ENCODE data around the gene ATP8A2. TPM values are rescaled to one million over a fixed set of nuclear protein-coding genes. Genes with fewer than 3 reads are reported as not detected.

The ATP8A2 gene
- polyA plus RNA-seq, 3 donors = not detected

DNA sequence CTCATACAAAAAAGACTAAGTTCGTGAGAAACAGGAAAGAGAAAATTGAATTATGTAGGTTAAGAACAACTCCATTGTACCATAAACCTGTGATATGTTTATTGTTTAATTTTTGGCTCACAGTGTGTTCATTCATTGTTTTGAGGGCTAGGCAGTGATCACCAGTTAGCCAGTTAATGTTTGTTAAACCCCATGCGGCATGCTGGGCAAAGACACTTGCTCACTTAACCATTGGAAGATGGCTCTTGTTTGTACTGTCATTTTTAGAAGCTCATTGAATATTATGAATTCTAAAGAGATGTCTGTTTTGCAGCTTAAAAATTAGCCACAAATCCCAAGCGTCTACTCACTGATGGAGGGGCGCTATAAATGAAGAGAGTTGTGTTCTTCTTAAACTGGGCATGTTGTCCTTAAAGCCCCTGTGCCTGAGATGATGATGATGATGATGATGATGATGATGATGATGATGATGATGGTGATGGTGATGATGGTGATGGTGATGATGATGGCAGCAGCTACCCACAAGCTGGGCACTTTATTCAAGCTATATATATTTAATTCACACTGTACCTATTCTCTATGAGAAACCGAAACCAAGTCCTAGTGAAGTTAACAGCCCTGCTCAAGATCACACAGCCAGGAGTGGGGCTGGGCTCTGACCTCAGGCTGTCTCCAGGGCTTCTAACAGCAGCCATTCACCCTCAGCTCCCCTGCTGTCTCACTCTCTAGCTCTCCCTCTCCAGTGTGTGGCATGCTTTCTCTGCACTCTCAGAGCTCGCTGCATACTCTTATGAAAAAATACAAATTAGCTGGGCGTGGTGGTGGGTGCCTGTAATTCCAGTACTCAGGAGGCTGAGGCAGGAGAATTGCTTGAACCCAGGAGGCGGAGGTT is 510.9 kb downstream of the ATP8A2 start:
- no peak for DNase-seq
- no peaks in the 10 kb centered on the region for H3K4me1 Mint-ChIP-seq

DNA sequence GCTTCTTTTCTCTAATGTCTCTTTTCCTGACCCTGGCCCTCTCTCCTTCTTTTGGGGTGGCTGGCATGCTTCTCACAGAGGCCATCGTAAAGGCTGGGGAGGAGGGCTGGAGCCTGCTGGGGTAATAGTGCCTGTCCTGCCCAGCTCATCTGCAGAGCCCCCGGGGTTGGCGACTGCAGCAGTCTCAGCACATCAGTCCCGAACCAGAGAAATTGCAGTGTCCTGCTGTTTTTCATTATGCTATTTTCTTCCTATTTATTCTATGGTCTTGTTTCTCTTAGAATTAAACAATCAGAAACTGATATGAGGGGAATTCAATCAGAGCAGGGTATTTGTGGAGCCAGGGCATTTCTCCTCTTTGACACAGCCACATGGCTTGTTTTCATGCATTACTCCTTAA is 513.6 kb downstream of the ATP8A2 start:
- no peak overlapping the region for H3K4me3 Mint-ChIP-seq
- Histone ChIP-seq H3K79me2 (ENCODE audit: insufficient read depth, low read length) (no peaks in the 10 kb centered on the region), H3K27me3 (ENCODE audit: control insufficient read depth in 2 of 2, insufficient read depth in 2 of 2, low read length in 2 of 2) (no peaks in the 10 kb centered on the region), H3K4me2 (replicated peaks; ENCODE audit: extremely low read depth, low read length, poor library complexity, severe bottlenecking) (no peak overlapping the region), H4K20me1 (ENCODE audit: insufficient read depth, low read length) (no peaks in the 10 kb centered on the region), H3K36me3 (replicated peaks in 1 of 2; ENCODE audit: control insufficient read depth in 1 of 2, insufficient read depth in 2 of 2, low read length in 2 of 2) (no peaks in the 10 kb centered on the region), H3K4me1 (ENCODE audit: control insufficient read depth in 1 of 2, insufficient read depth in 2 of 2, low read length in 2 of 2) (no peaks in the 10 kb centered on the region), H3K9ac (ENCODE audit: insufficient read depth, low read length, poor library complexity, severe bottlenecking) (no peak overlapping the region), H3K9me3 (replicated peaks in 1 of 2; ENCODE audit: control insufficient read depth in 1 of 2, insufficient read depth in 1 of 2, low read length in 2 of 2) (no peaks in the 10 kb centered on the region), H3K4me3 (replicated peaks in 1 of 3; ENCODE audit: low read depth in 2 of 3, low read length in 3 of 3) (no peak overlapping the region), H3K27ac (ENCODE audit: low read depth in 1 of 2, low read length in 2 of 2) (no peak overlapping the region), H2AFZ (ENCODE audit: insufficient read depth, low read depth, low read length, poor library complexity, severe bottlenecking) (no peak overlapping the region)
- H3K9me3 Mint-ChIP-seq = peaks cover 0 to 4% (median 2%) of the 10 kb centered on the region in 7 donors
- no CpG with 5 or more reads among the region's 4 CpGs for WGBS (ENCODE audit: insufficient coverage)
- TF ChIP-seq, protein P1, sequence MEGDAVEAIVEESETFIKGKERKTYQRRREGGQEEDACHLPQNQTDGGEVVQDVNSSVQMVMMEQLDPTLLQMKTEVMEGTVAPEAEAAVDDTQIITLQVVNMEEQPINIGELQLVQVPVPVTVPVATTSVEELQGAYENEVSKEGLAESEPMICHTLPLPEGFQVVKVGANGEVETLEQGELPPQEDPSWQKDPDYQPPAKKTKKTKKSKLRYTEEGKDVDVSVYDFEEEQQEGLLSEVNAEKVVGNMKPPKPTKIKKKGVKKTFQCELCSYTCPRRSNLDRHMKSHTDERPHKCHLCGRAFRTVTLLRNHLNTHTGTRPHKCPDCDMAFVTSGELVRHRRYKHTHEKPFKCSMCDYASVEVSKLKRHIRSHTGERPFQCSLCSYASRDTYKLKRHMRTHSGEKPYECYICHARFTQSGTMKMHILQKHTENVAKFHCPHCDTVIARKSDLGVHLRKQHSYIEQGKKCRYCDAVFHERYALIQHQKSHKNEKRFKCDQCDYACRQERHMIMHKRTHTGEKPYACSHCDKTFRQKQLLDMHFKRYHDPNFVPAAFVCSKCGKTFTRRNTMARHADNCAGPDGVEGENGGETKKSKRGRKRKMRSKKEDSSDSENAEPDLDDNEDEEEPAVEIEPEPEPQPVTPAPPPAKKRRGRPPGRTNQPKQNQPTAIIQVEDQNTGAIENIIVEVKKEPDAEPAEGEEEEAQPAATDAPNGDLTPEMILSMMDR (IDR thresholded peaks at IDR 0.05) = no peak
- H3K27me3 Mint-ChIP-seq (ENCODE audit: low read depth in 3 of 3) = peaks cover 3 to 10% (median 5%) of the 10 kb centered on the region in 3 donors
- H3K27ac Mint-ChIP-seq = no peak overlapping the region
- no peaks in the 10 kb centered on the region for H3K36me3 Mint-ChIP-seq
- H3K4me1 Mint-ChIP-seq = no peaks in the 10 kb centered on the region
- no peak for DNase-seq
- intact Hi-C loops (cut with micrococcal nuclease) = no loop called here

More for the DNA sequence above, 510.9 kb downstream of the ATP8A2 start:
- 90% methylated on average over 3 of the region's 8 CpGs for WGBS (ENCODE audit: insufficient coverage)
- H3K36me3 ChIP-seq (replicated peaks in 1 of 2; ENCODE audit: control insufficient read depth in 1 of 2, insufficient read depth in 2 of 2, low read length in 2 of 2) = no peaks in the 10 kb centered on the region
- H3K27me3 Mint-ChIP-seq (ENCODE audit: low read depth in 3 of 3) = peaks cover 3 to 8% (median 5%) of the 10 kb centered on the region in 3 donors
- H3K79me2 ChIP-seq (ENCODE audit: insufficient read depth, low read length) = no peaks in the 10 kb centered on the region
- H4K20me1 ChIP-seq (ENCODE audit: insufficient read depth, low read length) = no peaks in the 10 kb centered on the region
- TF ChIP-seq, protein P1 (IDR thresholded peaks at IDR 0.05) = no peak
- no peaks in the 10 kb centered on the region for H3K4me1 ChIP-seq (ENCODE audit: control insufficient read depth in 1 of 2, insufficient read depth in 2 of 2, low read length in 2 of 2)
- H3K27me3 ChIP-seq (ENCODE audit: control insufficient read depth in 2 of 2, insufficient read depth in 2 of 2, low read length in 2 of 2) = no peaks in the 10 kb centered on the region
- H3K27ac Mint-ChIP-seq = no peak overlapping the region
- no peaks in the 10 kb centered on the region for H3K9me3 ChIP-seq (replicated peaks in 1 of 2; ENCODE audit: control insufficient read depth in 1 of 2, insufficient read depth in 1 of 2, low read length in 2 of 2)
- intact Hi-C loops (cut with micrococcal nuclease) = no loop called here
- H3K27ac ChIP-seq (ENCODE audit: low read depth in 1 of 2, low read length in 2 of 2) = no peak overlapping the region
- H3K9me3 Mint-ChIP-seq = peaks cover 0 to 6% (median 2%) of the 10 kb centered on the region in 7 donors
- no peak overlapping the region for H3K4me2 ChIP-seq (replicated peaks; ENCODE audit: extremely low read depth, low read length, poor library complexity, severe bottlenecking)
- no peak overlapping the region for H3K4me3 Mint-ChIP-seq
- no peak overlapping the region for H3K9ac ChIP-seq (ENCODE audit: insufficient read depth, low read length, poor library complexity, severe bottlenecking)
- no peaks in the 10 kb centered on the region for H3K36me3 Mint-ChIP-seq
- H2AFZ ChIP-seq (ENCODE audit: insufficient read depth, low read depth, low read length, poor library complexity, severe bottlenecking) = no peak overlapping the region
- no peak overlapping the region for H3K4me3 ChIP-seq (replicated peaks in 1 of 3; ENCODE audit: low read depth in 2 of 3, low read length in 3 of 3)

Measured in CD14-positive monocyte (primary cell).